GM12891 (cell line): ENCODE measurements around the gene PTPRJ.

Experiments
- POLR2A ChIP-seq: IDR thresholded peaks from 2 replicates; pipeline ENCODE4 v1.6.1; 2011; ENCODE audit warnings: low read depth, low read length, control low read depth
- POLR2AphosphoS5 ChIP-seq: IDR thresholded peaks from 2 replicates; pipeline ENCODE4 v1.6.1; 2011; ENCODE audit warnings: low read depth, low read length, control low read depth
- SPI1 ChIP-seq: IDR thresholded peaks from 2 replicates; pipeline ENCODE4 v1.6.1; 2011; ENCODE audit warnings: low read depth, low read length, control low read depth
- TAF1 ChIP-seq: IDR thresholded peaks from 2 replicates; pipeline ENCODE4 v1.6.1; 2011; ENCODE audit warnings: low read depth, low read length, control low read depth

- TF ChIP-seq POLR2AphosphoS5 (no peak), POLR2A (no peak; the same call in 1 of the 2 replicates), TAF1 (no peak), SPI1 (no peak)
Observed at GRCh38 chr11:48109046-48109666, 128.8 kb downstream of the PTPRJ start.
